H1 (cell line): ENCODE data around the gene MACROD2. TPM values are rescaled to one million over a fixed set of nuclear protein-coding genes. Genes with fewer than 3 reads are reported as not detected.

Experiments used
- BCL11A ChIP-seq, 2 experiments: IDR thresholded peaks; one replicate each; pipeline ENCODE4 v1.6.1; 2011; ENCODE audit warnings: low read depth in 2 of 2, low read length in 2 of 2, mild to moderate bottlenecking in 2 of 2
- CBX8 ChIP-seq: fragments of 300-800, 300-1000 bp; sonication (generic); IDR thresholded peaks from 2 replicates; pipeline ENCODE4 v1.7.1; 2016; ENCODE audit warnings: low read depth, low read length, borderline replicate concordance
- GABPA ChIP-seq: IDR thresholded peaks from 2 replicates; pipeline ENCODE4 v1.6.1; 2011; ENCODE audit warnings: mild to moderate bottlenecking, low read length, moderate library complexity, borderline replicate concordance; ENCODE audit not compliant: insufficient read depth
- JUN ChIP-seq: IDR thresholded peaks from 2 replicates; pipeline ENCODE4 v1.6.1; 2011; ENCODE audit warnings: low read depth, mild to moderate bottlenecking, improper control_type of control experiment, low read length
- KDM4A ChIP-seq: IDR thresholded peaks from one replicate; pipeline ENCODE4 v1.7.1; 2012; ENCODE audit warnings: low read depth, mild to moderate bottlenecking, moderate library complexity, low read length, inconsistent platforms; ENCODE audit not compliant: severe bottlenecking
- RFX5 ChIP-seq: IDR thresholded peaks from 2 replicates; pipeline ENCODE4 v1.6.1; 2011; ENCODE audit warnings: low read depth, low read length, improper control_type of control experiment, borderline replicate concordance
- TEAD4 ChIP-seq: IDR thresholded peaks from 2 replicates; pipeline ENCODE4 v1.6.1; 2012; ENCODE audit warnings: low read depth, low read length, inconsistent platforms, mixed read lengths
- polyA plus RNA-seq, 7 experiments: library from polyadenylated mRNA; depleted of rRNA in 3 of 7; stranded (reverse) in 5 of 7; unstranded in 2 of 7; fragments of >200 nt in 5 of 7; fragments of 200-250 nt in 2 of 7; gene quantifications; 1 replicate in 5 of 7; 2 replicates in 1 of 7; 4 replicates in 1 of 7; pipeline versions ENCODE4 v1.2.1 to v1.2.3, GENCODE V29; 2011 to 2013; ENCODE audit warnings: missing spikeins in 2 of 7, mixed read lengths in 2 of 7
- total RNA-seq: library from RNA; stranded (reverse); fragmentation: NEBNext Ultra II Directional; extraction: Animal tissue kit (Norgen Biotek cat#: 25700); gene quantifications from 2 replicates; pipeline ENCODE4 v1.2.1, GENCODE V29; 2021

MACROD2 gene
- total and polyA plus RNA-seq, 2 of the 8 experiments (the other 6 are each of a cell fraction or from before 2014, with no cell fraction given) = 0.70 to 3.9 TPM

DNA sequence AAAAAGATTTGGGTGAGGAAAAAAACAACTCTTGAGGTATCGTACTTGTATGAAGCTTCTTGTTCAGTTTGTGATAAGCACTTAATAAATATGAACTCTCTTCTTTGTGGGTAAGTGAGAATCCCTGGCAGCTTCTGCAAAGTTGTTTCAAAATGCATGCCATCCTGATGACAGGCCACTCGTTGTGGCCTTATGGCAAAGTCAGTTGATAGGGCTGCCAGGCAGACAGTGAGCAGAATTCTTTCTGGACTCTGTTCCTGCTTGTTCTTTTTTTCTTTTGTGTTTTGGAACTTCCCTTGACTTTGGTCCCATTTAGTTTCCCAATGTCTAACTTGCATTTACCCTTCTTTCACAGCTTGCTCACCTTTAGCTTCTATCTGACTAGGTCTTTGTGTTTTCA is 1325.6 kb downstream of the MACROD2 start (continued):
- no peak for TF ChIP-seq RFX5
- TF ChIP-seq GABPA = no peak
- TF ChIP-seq CBX8 = no peak
- no peak for TF ChIP-seq KDM4A
- TF ChIP-seq BCL11A (IDR thresholded peaks at IDR 0.05; ENCODE audit: low read depth in 2 of 2, low read length in 2 of 2) = no peak
- TF ChIP-seq JUN = no peak
- TF ChIP-seq TEAD4 = no peak
